Liver (tissue), 3 donors: ENCODE data around the gene SCTR.

Source experiments
- GABPA ChIP-seq, 2 donors: IDR thresholded peaks in 1 of 2; conservative IDR thresholded peaks in 1 of 2; 2 replicates each; pipeline ENCODE4 v1.6.1; 2016; ENCODE audit warnings: antibody characterized with exemption in 2 of 2, mild to moderate bottlenecking in 1 of 2, moderate library complexity in 1 of 2
- SP1 ChIP-seq: IDR thresholded peaks from 2 replicates; pipeline ENCODE4 v1.6.1; 2018; ENCODE audit warnings: antibody characterized with exemption, mild to moderate bottlenecking
- YY1 ChIP-seq: IDR thresholded peaks from 2 replicates; pipeline ENCODE4 v1.6.1; 2016; ENCODE audit warnings: antibody characterized with exemption, mild to moderate bottlenecking
- TF ChIP-seq, protein P1 (sequence below): fragments of 150-350 bp; IDR thresholded peaks from 2 replicates; pipeline ENCODE4 v1.5.1; 2017; ENCODE audit warnings: improper control_type of control experiment, low read depth, low read length; ENCODE audit not compliant: missing input control
- donor health status: healthy.
- donor health status: healthy.

DNA sequence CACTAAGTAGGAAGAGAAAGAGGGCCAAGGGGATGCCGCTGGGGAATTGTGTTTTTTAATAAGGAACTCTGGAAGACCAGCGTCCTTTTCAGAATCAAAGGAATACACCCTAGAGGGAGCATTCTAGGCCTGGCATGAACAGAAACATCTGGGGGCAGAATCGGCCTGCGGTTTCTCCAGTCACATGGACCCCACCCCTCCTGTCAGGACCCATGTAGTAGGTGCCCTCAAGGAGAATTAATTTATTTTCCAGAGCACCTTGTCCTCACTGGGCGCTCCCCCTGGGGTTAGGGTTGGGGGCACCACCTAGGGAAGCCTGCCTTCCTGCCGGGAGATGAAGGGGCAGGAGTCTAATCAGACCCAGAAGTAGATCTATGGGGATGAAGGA lies 48.4 kb downstream of the SCTR start:
- TF ChIP-seq, protein P1, sequence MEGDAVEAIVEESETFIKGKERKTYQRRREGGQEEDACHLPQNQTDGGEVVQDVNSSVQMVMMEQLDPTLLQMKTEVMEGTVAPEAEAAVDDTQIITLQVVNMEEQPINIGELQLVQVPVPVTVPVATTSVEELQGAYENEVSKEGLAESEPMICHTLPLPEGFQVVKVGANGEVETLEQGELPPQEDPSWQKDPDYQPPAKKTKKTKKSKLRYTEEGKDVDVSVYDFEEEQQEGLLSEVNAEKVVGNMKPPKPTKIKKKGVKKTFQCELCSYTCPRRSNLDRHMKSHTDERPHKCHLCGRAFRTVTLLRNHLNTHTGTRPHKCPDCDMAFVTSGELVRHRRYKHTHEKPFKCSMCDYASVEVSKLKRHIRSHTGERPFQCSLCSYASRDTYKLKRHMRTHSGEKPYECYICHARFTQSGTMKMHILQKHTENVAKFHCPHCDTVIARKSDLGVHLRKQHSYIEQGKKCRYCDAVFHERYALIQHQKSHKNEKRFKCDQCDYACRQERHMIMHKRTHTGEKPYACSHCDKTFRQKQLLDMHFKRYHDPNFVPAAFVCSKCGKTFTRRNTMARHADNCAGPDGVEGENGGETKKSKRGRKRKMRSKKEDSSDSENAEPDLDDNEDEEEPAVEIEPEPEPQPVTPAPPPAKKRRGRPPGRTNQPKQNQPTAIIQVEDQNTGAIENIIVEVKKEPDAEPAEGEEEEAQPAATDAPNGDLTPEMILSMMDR: no peak
- no peak for TF ChIP-seq YY1
- TF ChIP-seq GABPA (IDR thresholded peaks at IDR 0.05 in 1 of 2, conservative IDR thresholded peaks at IDR 0.05 in 1 of 2): no peak
- TF ChIP-seq SP1: no peak
